RKO (cell line): ENCODE results near the gene RBM44.
"Not testable (repeated sequence)": the region's sequence is repeated elsewhere in the genome, so short reads cannot be mapped to it uniquely, and the experiment has no call there.

ENCODE experiments used
- DNase-seq: peaks from one replicate; pipeline ENCODE4 v3.0.0-alpha.2; 2016; ENCODE audit warnings: low spot score

Gene RBM44, protein sequence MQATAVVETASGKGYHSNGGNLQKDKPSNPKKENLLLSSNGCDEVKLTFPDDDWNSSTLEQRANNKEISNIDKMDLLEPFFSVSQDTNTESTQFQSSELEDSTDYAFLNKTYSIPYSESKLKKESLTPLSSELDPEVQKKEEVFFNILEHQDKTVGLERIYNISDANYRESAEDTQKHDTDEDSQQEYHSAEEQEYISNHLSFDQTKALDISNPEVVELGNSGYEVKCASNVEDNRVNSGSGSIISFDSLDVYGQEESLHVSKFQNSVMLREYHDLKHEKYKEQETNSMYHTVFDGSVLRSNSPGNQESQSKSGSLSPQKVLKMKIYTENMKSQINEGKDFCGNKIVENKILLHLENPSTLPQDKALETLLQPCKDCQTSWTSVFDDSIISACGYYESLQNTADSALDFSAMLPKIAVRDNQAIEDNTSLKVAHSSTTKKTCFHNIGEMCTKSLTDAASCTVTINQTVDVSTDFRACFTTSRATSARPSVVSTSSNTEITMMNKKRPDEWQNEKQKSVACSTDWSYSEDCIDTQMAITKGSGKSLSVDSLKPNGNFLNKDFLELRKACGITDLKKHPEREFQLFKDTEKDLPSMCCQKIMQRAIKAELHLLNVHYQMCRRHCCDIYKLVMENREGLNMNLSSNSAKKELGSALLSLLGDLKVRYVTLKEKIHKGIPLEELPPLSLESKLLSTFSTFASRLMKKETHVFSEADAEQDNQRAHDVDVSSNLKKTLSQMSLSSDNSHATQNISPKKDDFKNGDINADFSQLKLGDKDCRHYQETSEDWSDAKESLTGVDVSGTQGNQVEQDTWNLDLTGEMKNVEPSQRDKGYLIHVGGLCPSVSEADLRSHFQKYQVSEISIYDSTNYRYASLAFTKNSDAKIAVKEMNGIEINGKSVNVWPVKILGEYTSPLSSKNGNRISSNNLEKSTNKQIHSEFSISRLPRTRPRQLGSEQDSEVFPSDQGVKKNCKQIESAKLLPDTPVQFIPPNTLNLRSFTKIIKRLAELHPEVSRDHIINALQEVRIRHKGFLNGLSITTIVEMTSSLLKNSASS

DNA sequence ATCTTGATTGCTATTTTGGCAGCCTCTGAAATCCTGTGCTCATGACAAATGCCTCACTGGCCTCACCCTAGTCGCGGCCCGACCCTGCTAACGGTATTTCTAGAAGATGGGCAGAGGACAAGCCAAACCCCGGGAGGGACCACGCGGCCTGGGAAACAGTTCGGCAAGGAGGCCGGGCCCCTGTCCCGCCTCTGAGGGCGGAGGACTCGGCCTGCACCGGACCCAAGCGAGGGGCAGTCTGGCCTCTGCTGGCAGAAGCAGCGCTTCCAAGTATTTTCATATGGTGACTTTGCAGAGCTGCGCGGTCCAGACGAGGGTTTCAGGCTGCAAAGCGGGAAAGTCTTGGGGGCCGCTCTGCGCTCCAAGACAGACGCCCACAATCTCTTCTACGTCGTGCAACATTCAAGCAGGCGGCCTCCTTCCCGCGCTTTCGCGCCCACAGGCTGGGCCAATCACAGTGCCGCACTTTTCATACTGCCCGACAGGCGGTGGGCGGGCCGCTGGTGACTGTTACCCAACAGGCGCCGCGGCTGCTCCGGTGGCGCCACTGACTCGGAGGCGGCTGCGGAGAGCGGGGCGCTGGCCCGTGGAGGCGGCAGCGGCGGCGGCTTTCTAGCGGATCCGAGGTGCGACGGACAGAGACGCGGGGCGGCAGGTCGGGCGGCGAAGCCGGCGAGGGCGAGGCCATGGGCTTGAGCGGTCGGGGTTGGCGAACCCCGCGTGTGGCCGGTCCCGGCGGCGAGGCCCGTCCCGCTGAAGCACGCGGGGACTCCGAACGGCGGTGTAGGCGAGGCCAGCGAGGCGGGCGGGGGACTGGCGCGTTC, at the start of gene RBM44:
RBM44 (plus strand) TSS at position 544 of the 824 bp plus-strand sequence. CDS start 14,831 bp downstream, outside the sequence.
- no peak for DNase-seq

DNA sequence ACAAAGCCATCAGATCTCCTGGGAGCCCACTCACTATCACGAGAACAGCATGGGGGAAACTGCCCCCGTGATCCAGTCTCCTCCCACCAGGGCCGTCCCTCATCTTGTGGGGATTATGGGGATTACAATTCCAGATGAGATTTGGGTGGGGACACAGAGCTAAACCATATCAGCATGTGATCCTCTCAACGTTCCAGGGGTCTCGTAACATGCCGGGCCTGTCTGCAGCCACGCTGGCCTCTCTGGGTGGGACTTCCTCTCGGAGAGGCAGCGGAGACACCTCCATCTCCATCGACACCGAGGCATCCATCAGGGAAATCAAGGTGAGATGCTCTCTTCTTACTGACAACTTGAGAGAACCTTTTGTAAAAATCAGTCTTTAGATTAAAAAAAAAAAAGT, 49.6 kb upstream of the RBM44 start:
- DNase-seq: no peak

DNA sequence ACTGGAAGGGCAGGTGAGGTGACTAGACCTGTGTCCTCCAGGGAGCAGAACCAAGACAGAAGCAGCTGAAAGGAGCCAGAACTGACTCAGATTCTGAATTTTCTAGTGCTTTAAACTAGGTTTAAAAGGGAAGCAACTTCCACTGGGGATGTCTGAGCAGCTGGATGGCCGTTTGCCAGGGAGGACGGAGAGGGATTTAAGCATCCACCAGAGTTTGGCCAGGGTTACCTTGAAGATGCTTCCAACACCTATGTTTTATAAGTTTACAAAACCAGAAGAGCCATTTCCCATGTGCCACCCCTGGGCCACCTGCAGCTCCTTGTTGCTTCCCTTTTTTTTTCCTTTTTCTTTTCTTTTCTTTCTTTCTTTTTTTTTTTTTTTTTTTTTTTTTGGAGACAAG, 48.6 kb upstream of the RBM44 start:
- DNase-seq: no peak

DNA sequence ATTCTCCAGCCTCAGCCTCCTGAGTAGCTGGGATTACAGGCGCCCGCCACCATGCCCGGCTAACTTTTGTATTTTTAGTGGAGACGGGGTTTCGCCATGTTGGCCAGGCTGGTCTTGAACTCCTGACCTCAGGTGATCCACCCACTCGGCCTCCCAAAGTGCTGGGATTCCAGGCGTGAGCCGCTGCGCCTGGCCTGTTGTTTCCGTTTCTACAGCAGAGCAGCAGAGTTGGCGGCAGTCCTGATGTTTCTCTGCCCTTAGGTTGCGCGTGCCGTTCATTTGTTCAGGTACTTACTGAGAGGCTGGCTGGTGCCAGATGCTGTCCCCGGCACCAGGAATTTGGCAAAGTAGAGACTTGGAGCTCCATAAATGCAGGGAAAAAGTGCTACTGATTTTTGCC, 48.1 kb upstream of the RBM44 start:
- DNase-seq: not testable (repeated sequence)

DNA sequence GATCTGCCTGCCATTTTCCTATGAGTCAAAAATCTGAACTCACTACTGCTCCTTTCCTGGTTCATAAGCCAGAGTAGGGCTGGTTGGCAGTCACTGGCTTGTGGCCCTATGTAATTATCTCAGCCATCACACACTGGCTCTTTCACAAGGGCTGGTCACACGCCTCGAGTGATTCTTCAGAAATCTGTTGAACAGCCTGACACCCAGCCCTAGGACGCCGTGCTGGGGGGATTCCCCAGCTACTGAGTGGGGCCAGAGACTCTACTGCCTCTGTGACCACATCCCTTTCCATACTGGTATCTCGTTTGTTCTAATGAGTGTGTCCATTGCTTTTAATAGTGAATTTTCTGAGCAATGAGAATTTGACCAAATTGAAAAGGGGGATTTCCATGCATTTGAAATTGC, 45.8 kb upstream of the RBM44 start:
- DNase-seq: no peak

DNA sequence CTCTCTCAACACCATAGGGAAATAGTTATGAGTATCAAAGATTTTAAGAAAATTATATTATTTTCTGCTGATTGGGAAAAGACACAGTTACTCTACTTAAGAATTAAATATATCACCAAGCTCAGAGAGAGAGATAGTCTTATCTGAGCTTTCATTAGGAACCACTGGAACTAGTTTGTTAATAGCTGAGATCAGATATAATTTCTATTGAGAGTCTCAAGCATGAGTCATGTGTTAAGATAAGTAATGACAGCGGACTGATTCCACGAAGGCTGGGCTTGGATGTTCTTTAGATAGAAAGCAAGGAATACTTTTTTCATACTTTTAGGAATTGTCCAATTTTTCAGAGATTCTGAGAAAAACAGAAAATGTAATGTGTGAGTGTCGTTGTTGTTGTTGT, 44.4 kb upstream of the RBM44 start:
- no peak for DNase-seq

DNA sequence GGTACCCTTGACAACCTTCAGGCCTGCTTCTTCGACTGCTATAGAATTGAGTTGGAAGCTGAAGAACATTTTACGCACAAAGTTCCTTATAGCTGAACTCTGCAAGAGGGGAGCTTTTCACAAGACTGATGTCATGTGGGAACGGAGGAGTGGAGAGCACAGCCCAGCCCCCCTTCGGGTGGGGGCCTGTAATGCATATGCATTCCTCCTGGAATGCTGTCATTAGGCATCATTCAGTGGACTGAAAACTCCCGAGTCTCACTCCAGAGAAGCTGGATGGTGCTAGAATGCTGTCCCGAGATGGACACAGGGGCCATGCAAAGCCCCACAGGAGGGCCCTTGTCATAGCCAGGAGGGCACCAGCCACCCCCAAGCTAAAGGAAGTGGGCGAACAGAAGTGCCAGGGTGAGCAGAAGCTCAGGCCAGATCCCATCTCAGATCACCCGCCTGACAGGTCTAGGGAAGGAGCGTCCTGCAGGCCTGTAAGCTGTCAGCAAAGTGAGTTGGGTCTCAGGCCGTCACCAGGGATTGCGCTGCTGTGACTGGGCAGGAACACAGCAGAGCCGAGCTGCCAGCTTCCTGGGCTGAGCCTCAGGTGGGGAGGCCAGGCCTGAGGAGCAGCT, 43.8 kb upstream of the RBM44 start:
- no peak for DNase-seq

DNA sequence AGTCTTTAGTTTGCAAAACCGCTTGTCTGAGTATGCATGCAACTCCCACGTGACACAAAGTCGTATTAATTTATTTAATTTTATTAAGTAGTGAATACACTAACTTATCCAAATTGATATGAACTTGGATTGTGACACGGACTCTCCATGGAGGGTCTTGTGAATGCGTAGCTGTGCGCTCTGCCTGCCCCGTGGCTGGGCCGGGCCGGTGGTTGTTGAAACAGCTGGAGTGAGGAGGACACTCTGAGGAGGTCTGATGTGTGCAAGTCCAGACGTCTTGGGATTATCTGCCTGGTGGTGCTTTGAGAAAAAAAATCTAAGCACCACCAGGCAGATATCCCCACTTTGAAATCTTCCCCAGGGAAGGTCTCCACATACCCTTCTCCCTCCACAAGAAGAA, 41.0 kb upstream of the RBM44 start:
- DNase-seq: no peak

DNA sequence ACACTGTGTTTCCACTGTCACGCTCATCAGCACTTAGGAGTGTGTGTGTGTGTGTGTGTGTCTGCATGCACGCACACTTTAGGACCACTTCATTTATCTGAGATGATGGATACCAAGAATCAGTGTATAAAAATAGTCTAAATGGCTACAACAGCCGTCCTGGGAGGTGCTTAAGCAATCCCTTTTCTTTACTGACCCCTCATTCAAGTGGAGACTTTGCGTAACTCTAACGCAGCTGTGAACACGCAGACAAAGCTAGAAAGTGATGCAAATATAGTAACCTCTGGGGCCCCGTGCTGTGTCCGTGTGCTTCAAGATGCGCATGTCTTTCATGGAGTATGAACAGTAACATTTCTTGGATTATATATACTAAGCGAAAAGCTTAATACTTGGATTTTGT, 40.4 kb upstream of the RBM44 start:
- DNase-seq: no peak

DNA sequence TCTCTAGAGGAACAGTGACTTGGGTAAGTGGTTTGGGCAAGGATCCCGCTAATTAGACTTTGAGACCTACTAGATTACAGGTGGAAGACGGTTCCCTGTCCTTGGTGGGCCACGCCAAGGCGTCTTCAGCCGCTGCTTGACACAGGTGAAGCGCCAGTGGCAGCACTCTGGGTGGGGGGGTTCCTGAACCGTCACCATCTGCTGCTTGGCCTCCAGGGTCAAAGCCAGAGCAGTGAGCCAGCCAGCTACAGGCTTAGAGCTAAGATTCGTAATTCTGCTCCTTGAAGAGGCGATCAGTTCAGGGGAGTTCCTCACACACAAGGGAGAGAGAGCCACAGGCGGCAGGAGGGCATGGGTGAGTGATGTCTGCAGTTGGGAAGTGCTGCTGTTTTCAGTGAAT, 39.4 kb upstream of the RBM44 start:
- DNase-seq: no peak

DNA sequence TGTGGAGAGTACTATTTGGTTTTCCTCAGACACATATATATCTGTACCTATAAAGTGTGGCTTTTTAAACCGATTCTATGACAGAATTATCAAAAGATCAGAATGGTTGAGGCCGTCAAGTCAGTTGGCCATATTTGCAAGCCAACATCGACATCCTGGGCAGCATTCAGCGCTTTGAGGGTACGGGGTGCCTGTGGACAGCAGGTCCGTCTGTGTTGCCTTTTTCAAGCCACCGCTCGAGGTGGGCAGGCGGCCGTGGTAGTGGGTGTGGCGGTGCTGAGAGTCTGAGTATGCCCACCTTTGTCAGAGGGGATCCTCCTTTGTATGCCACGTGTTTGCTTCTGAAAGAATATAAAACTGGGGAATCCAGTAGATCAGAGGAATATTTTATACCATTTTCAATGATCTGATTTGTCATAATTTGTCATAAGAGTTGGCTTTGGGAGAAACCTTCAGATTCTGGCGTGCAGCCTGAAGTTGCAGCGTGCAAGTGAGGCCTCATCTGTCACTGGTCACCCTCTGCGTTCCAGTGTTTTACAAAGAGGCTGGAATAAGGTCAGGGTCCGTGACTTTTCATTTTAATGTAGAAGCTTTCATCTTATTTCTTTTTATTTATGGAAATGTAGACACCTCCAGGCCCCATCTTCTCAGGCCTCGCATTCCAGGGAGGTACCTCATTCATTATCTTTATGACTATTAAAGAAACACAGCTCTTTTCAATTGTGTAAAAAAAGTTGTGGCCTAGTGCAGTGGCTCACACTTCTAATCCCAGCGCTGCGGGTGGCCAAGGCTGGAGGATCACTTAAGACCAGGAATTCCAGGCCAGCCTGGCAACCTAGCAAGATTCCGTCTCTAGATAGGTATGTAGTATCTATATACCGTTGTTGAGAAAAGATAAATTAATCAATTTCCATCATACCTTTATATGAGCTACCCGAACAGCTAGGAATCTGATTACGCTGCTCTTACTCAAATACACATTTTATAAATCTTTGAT, 37.8 kb upstream of the RBM44 start:
- DNase-seq: no peak

DNA sequence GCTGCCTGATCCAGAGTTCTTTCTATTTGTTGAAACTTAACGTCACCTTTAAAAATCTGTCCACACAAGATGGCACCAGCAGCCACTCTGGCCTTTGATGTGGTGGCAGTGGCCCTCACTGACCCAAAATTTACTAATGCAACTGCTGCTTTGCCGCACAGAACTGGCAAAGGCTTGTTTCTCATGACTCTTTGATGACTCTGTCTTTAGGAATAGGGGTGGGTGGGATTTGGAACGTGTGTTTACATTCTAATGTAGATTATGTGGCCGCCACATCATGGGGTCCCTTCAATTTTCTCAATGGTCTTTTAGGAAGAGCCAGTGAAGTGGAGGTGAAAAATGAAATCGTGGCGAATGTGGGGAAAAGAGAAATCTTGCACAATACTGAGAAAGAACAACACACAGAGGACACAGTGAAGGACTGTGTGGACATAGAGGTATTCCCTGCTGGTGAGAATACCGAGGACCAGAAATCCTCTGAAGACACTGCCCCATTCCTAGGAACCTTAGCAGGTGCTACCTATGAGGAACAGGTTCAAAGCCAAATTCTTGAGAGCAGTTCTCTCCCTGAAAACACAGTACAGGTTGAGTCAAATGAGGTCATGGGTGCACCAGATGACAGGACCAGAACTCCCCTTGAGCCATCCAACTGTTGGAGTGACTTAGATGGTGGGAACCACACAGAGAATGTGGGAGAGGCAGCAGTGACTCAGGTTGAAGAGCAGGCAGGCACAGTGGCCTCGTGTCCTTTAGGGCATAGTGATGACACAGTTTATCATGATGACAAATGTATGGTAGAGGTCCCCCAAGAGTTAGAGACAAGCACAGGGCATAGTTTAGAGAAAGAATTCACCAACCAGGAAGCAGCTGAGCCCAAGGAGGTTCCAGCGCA, 36.0 kb upstream of the RBM44 start:
- not testable (repeated sequence) for DNase-seq

DNA sequence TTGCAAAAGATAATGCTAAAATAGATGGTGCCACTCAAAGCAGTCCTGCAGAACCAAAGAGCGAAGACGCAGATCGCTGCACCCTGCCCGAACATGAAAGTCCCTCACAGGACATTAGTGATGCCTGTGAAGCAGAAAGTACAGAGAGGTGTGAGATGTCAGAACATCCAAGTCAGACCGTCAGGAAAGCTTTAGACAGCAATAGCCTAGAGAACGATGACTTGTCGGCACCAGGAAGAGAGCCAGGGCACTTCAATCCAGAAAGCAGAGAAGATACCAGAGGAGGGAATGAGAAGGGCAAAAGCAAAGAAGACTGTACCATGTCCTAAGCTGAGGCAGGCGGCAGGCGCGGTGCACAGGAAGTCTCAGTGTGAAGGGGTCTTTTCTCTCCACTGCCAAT, 34.8 kb upstream of the RBM44 start:
- no peak for DNase-seq

DNA sequence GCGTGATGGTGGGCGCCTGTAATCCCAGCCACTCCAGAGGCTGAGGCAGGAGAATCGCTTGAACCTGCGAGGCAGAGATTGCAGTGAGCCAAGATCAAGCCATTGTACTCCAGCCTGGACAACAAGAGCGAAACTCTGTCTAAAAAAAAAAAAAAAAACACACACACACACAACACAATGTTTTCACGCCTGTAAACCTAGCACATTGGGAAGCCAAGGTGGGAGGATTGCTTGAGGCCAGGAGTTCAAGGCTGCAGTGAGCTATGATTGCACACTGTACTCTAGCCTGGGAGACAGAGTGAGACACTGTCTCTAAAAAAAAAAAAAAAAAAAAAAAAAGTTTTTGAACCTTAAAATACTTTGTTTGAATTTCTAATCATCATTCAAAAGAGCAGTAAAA, 33.5 kb upstream of the RBM44 start:
- DNase-seq: not testable (repeated sequence)

DNA sequence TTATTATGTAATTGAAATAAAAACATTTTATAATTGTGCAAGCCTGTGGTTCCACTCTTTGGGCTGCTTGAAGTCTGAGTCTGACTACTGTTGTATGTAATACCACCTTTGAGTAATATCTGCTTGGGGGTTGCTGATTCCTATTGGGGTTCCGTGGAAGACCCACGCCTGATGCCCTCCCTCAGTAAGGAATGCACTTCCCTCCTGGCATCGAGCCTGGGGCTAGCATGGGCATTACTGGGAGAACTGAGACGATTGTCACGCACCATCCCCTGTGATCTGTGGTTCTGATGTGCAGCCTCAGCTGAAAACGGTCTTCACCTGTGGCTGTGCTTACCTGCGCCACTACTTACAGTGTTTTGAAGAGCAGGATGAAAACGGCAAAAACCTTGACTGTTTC, 32.7 kb upstream of the RBM44 start:
- DNase-seq: no peak

DNA sequence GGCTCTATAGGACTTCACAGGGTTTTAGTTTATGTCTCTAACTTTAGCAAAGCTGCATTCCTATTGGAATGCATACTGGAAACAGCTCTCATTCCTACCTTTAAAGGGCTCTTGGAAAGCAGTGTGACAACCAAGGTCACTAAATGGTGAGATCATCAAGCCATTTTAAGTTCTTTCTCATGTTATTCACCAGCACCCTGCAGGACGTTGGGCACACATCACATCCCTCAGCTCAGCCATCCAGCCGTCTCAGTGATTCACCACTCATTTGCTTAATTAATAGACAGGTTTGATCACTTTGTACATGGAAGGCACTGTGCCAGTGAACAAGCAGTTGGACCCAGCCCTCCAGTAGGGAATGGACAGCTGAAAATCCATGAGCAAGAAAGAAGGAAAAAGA, 32.2 kb upstream of the RBM44 start:
- DNase-seq: peak; percentile 15

DNA sequence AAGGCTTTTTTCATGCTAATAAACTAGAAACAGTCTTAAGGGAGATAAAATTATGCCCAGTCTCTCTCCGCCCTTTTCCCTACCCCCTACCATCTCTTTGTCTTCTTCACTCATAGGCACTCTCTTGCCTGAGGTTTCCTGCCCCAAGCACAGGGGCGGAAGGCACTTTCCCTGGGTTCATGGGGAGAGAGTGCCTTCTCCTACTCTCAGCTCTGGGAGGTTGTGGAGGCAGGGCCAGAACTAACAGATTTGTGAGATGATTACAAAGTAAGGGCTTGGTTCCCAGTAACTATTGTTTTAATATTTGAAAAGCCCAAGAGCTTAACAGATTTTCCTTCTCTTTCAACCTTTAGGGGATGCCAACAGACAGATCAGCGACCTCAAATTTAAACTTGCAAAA, 26.1 kb upstream of the RBM44 start:
- DNase-seq: no peak

DNA sequence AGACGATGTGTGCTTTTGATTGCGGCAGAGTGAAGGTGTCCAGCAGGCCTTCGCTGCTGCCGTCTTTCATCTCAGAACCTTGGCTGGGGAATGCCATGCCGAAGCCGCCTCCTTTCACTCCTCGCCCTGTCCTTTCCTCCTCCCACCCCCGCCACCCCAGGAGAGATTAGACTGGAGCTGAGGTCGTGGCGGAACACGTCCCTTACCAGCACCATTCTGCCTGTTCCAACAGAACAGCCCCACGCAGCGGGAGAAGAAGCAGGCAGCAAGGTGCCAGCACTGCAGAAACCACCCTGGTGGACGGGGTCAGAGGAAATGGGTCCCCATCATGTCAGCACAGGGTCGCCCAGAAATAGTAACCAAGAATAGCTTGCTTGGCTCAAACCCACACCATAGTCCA, 24.8 kb upstream of the RBM44 start:
- DNase-seq: no peak
